Measurements from ENCODE around the gene ALDH1L1.

ALDH1L1 gene

GRCh38 chr3:126180477-126181397 is at the start of gene ALDH1L1:
ALDH1L1 (minus strand) TSS chr3:126180586; CDS start chr3:126160979, 19,607 bp downstream.
- peak; percentile 41 to 94 (median 76) for DNase-seq
- intact Hi-C loops (cut with DNase I): no loop called here

- intact Hi-C loops (cut with DNase I): no loop called here
- DNase-seq: no peak
Measured at GRCh38 chr3:126226374-126226773, 46.0 kb upstream of the ALDH1L1 start.

GRCh38 chr3:126216416-126216815 is 36.0 kb upstream of the ALDH1L1 start:
- intact Hi-C loops (cut with DNase I): no loop called here
- DNase-seq: no peak

GRCh38 chr3:126213379-126214028 is 33.1 kb upstream of the ALDH1L1 start:
- intact Hi-C loops (cut with DNase I): no loop called here
- peak in 1 of 10 donors; percentile 84 for DNase-seq

GRCh38 chr3:126212620-126213378 is 32.4 kb upstream of the ALDH1L1 start:
- DNase-seq: peak in 7 of 10 donors; percentile 17 to 88 (median 41)
- intact Hi-C loops (cut with DNase I): no loop called here

- DNase-seq: no peak
- intact Hi-C loops (cut with DNase I): no loop called here
Measured at GRCh38 chr3:126212250-126212619, 31.8 kb upstream of the ALDH1L1 start.

- intact Hi-C loops (cut with DNase I): no loop called here
- DNase-seq: no peak
Measured at GRCh38 chr3:126211569-126211968, 31.2 kb upstream of the ALDH1L1 start.

GRCh38 chr3:126210606-126211005 is 30.2 kb upstream of the ALDH1L1 start:
- intact Hi-C loops (cut with DNase I): no loop called here
- DNase-seq: no peak

GRCh38 chr3:126209741-126210140 is 29.4 kb upstream of the ALDH1L1 start:
- no peak for DNase-seq
- intact Hi-C loops (cut with DNase I): no loop called here

- intact Hi-C loops (cut with DNase I): no loop called here
- peak in 7 of 10 donors; percentile 23 to 89 (median 50) for DNase-seq
Measured at GRCh38 chr3:126208606-126209256, 28.3 kb upstream of the ALDH1L1 start.

GRCh38 chr3:126208182-126208581 is 27.8 kb upstream of the ALDH1L1 start:
- DNase-seq: no peak
- intact Hi-C loops (cut with DNase I): no loop called here

- intact Hi-C loops (cut with DNase I): no loop called here
- DNase-seq: no peak
Measured at GRCh38 chr3:126207166-126207565, 26.8 kb upstream of the ALDH1L1 start.

GRCh38 chr3:126205717-126206655 is 25.6 kb upstream of the ALDH1L1 start:
- intact Hi-C loops (cut with DNase I): no loop called here
- no peak for DNase-seq

GRCh38 chr3:126202680-126203079 is 22.3 kb upstream of the ALDH1L1 start:
- no peak for DNase-seq
- intact Hi-C loops (cut with DNase I): no loop called here

- DNase-seq: no peak
- intact Hi-C loops (cut with DNase I): no loop called here
Measured at GRCh38 chr3:126202276-126202675, 21.9 kb upstream of the ALDH1L1 start.

- DNase-seq: no peak
- intact Hi-C loops (cut with DNase I): no loop called here
Measured at GRCh38 chr3:126201168-126201567, 20.8 kb upstream of the ALDH1L1 start.

GRCh38 chr3:126200534-126200933 is 20.1 kb upstream of the ALDH1L1 start:
- no peak for DNase-seq
- intact Hi-C loops (cut with DNase I): no loop called here

GRCh38 chr3:126199256-126199655 is 18.9 kb upstream of the ALDH1L1 start:
- no peak for DNase-seq
- intact Hi-C loops (cut with DNase I): no loop called here

- intact Hi-C loops (cut with DNase I): no loop called here
Measured at GRCh38 chr3:126197854-126198584, 17.6 kb upstream of the ALDH1L1 start.

More at GRCh38 chr3:126197854-126198584, 17.6 kb upstream of the ALDH1L1 start:
- peak in 6 of 10 donors; percentile 45 to 89 (median 57) for DNase-seq
